A549 (cell line): ENCODE measurements around the gene ETF1.

Experiments used
- BHLHE40 ChIP-seq: IDR thresholded peaks from 2 replicates; pipeline ENCODE4 v1.6.1; 2012; ENCODE audit warnings: low read depth, low read length, inconsistent platforms
- CTCF ChIP-seq: fragments of >200 bp; sonication (Bioruptor Twin); formaldehyde crosslinking; IDR thresholded peaks from 3 replicates; pipeline ENCODE4 v1.5.1; 2016
- HDAC2 ChIP-seq: fragments of 200-600 bp; sonication (generic); IDR thresholded peaks from 2 replicates; pipeline ENCODE4 v1.6.1; 2016
- HMGXB4 ChIP-seq: fragments of 250-450 bp; sonication (Bioruptor Pico); IDR thresholded peaks from 2 replicates; pipeline ENCODE4 v1.5.0; 2021; ENCODE audit warnings: mild to moderate bottlenecking, moderate library complexity, borderline replicate concordance
- JUNB ChIP-seq: fragments of >200 bp; sonication (Bioruptor Twin); formaldehyde crosslinking; IDR thresholded peaks from 2 replicates; pipeline ENCODE4 v1.6.1; 2016
- MAX ChIP-seq: IDR thresholded peaks from 2 replicates; pipeline ENCODE4 v1.6.1; 2012
- NR3C1 ChIP-seq: fragments of >200 bp; sonication (Bioruptor Twin); formaldehyde crosslinking; IDR thresholded peaks from 3 replicates; pipeline ENCODE4 v1.6.1; 2017
- POLR2A ChIP-seq: IDR thresholded peaks from 2 replicates; pipeline ENCODE4 v1.6.1; 2012; ENCODE audit warnings: mild to moderate bottlenecking, low read length
- POLR2AphosphoS2 ChIP-seq: conservative IDR thresholded peaks from 2 replicates; pipeline ENCODE4 v1.6.1; 2012; ENCODE audit warnings: low read length, improper control_type of control experiment, inconsistent platforms
- RFX5 ChIP-seq: fragments of 450-650 bp; IDR thresholded peaks from 2 replicates; pipeline ENCODE4 v1.7.1; 2014; ENCODE audit warnings: antibody characterized with exemption, mild to moderate bottlenecking, moderate library complexity
- ZFP36 ChIP-seq: fragments of 450-650 bp; IDR thresholded peaks from 2 replicates; pipeline ENCODE4 v1.6.1; 2014; ENCODE audit warnings: borderline replicate concordance; ENCODE audit not compliant: partially characterized antibody

GRCh38 chr5:138467711-138468132, 75.3 kb downstream of the ETF1 start:
- TF ChIP-seq BHLHE40 (no peak), CTCF (no peak), MAX (no peak), POLR2AphosphoS2 (no peak), POLR2A (no peak), HMGXB4 (no peak), ZFP36 (no peak), JUNB (no peak), HDAC2 (no peak), RFX5 (no peak), NR3C1 (no peak)
